Transverse colon (tissue), 4 donors: ENCODE data around the gene CAD. TPM values are rescaled to one million over a fixed set of nuclear protein-coding genes. Genes with fewer than 3 reads are reported as not detected.

ENCODE experiments used
- DNase-seq: peaks from one replicate; pipeline ENCODE4 v3.0.0-alpha.2; 2019
- H3K27ac ChIP-seq, 4 donors: fragments of 200-600 bp; sonication (generic); 2 replicates each; pipeline ENCODE4 v1.5.1; 2016 to 2018; ENCODE audit warnings: inconsistent platforms in 4 of 4
- H3K27me3 ChIP-seq: fragments of 200-600 bp; sonication (generic); 2 replicates; pipeline ENCODE4 v1.5.1; 2017; ENCODE audit warnings: inconsistent platforms
- H3K36me3 ChIP-seq, 4 donors: fragments of 200-600 bp; sonication (generic); 2 replicates each; pipeline ENCODE4 v1.5.1; 2017 to 2019; ENCODE audit warnings: inconsistent platforms in 4 of 4
- H3K4me1 ChIP-seq, 4 donors: fragments of 200-600 bp; sonication (generic); 2 replicates each; pipeline ENCODE4 v1.5.1; 2017 to 2020; ENCODE audit warnings: inconsistent platforms in 4 of 4
- H3K4me3 ChIP-seq, 4 donors: fragments of 200-600 bp; sonication (generic); 1 replicate in 1 of 4; 2 replicates in 3 of 4; pipeline versions ENCODE4 v1.5.1 to v1.6.1; 2017 to 2019; ENCODE audit warnings: inconsistent platforms in 4 of 4
- H3K9me3 ChIP-seq, 2 donors: fragments of 200-600 bp; sonication (generic); 2 replicates each; pipeline ENCODE4 v1.5.1; 2017 to 2019; ENCODE audit warnings: inconsistent platforms in 2 of 2
- EP300 ChIP-seq: sonication (generic); formaldehyde crosslinking; IDR thresholded peaks from one replicate; pipeline ENCODE4 v1.6.1; 2017; ENCODE audit warnings: antibody characterized with exemption, low read depth
- POLR2A ChIP-seq: fragments of 450-650 bp; IDR thresholded peaks from one replicate; pipeline ENCODE4 v1.6.1; 2016; ENCODE audit warnings: antibody characterized with exemption, mild to moderate bottlenecking, moderate library complexity
- POLR2AphosphoS5 ChIP-seq, 3 donors: sonication (generic); formaldehyde crosslinking; IDR thresholded peaks; one replicate each; pipeline ENCODE4 v1.6.1; 2016; ENCODE audit warnings: antibody characterized with exemption in 3 of 3
- WGBS, 2 donors: methylation state at CpG; one replicate each; pipeline ENCODE4 v1.1.5; 2018; ENCODE audit warnings: low coverage in 1 of 2; 5-methylcytosine and 5-hydroxymethylcytosine counted together
- in situ Hi-C, 4 donors: fragments of 200-750 bp; cut with MboI; loops; one replicate each; pipeline versions ENCODE4 v1.15.0 to v1.15.1; 2017; ENCODE audit warnings: low sequenced_read_pairs in 3 of 4, low pct_ligation_motif_present in 1 of 4, low pct_unique_long_range_greater_than_20kb in 1 of 4
- intact Hi-C: fragments of 100-400 bp; cut with DNase I; formaldehyde crosslinking; loops from one replicate; pipeline ENCODE4 v1.15.1; 2023; ENCODE audit warnings: low total_unique reads
- total RNA-seq, 4 donors: library from RNA; depleted of rRNA; stranded (reverse); fragments of >200 nt; gene quantifications; one replicate each; pipeline ENCODE4 v1.1.0, GENCODE V29; 2016
- TF ChIP-seq, protein P1 (sequence below), 5 experiments: fragments of 200-600 bp in 3 of 5; fragments of 450-650 bp in 2 of 5; sonication (generic) in 3 of 5; IDR thresholded peaks; 1 replicate in 2 of 5; 2 replicates in 3 of 5; pipeline ENCODE4 v1.5.1; 2016 to 2017; ENCODE audit warnings: antibody characterized with exemption in 5 of 5, inconsistent platforms in 3 of 5, mild to moderate bottlenecking in 2 of 5, moderate library complexity in 1 of 5

Gene CAD
- total RNA-seq, 4 donors from 2014 or later, result 11.9 to 25.9 (median 16.6) TPM

DNA sequence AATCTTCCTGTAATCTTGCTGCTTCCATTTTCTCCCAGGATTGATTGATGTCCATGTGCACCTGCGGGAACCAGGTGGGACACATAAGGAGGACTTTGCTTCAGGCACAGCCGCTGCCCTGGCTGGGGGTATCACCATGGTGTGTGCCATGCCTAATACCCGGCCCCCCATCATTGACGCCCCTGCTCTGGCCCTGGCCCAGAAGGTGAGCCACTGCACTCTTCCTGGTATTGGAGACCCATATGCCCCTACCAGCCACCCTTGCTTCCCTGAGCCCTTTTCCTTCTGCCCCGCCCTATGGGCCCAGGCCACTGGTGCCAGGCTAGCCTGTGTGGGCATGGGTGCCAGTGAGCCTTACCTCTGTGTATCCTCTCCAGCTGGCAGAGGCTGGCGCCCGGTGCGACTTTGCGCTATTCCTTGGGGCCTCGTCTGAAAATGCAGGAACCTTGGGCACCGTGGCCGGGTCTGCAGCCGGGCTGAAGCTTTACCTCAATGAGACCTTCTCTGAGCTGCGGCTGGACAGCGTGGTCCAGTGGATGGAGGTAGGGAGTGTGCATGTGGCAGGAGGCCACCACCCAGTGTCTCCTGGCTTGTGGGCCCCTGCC lies 20.3 kb downstream of the CAD start:
- intact Hi-C loops (no loop called here), in situ Hi-C loops (no loop called here)
- Histone ChIP-seq H3K4me1 (no peaks in the 10 kb centered on the region), H3K4me3 (no peak overlapping the region), H3K27ac (no peak overlapping the region), H3K27me3 (no peaks in the 10 kb centered on the region), H3K36me3 (peaks cover 0 to 63% (median 18%) of the 10 kb centered on the region in 4 donors), H3K9me3 (no peaks in the 10 kb centered on the region)
- WGBS, 2 donors, result 99% methylated on average over 8 of the region's 15 CpGs; no CpG with 5 or more reads in 1 of the 2 donors
- TF ChIP-seq POLR2AphosphoS5 (IDR thresholded peaks at IDR 0.05) (no peak), EP300 (no peak)
- TF ChIP-seq, protein P1, sequence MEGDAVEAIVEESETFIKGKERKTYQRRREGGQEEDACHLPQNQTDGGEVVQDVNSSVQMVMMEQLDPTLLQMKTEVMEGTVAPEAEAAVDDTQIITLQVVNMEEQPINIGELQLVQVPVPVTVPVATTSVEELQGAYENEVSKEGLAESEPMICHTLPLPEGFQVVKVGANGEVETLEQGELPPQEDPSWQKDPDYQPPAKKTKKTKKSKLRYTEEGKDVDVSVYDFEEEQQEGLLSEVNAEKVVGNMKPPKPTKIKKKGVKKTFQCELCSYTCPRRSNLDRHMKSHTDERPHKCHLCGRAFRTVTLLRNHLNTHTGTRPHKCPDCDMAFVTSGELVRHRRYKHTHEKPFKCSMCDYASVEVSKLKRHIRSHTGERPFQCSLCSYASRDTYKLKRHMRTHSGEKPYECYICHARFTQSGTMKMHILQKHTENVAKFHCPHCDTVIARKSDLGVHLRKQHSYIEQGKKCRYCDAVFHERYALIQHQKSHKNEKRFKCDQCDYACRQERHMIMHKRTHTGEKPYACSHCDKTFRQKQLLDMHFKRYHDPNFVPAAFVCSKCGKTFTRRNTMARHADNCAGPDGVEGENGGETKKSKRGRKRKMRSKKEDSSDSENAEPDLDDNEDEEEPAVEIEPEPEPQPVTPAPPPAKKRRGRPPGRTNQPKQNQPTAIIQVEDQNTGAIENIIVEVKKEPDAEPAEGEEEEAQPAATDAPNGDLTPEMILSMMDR (IDR thresholded peaks at IDR 0.05), result no peak
- no peak for DNase-seq

DNA sequence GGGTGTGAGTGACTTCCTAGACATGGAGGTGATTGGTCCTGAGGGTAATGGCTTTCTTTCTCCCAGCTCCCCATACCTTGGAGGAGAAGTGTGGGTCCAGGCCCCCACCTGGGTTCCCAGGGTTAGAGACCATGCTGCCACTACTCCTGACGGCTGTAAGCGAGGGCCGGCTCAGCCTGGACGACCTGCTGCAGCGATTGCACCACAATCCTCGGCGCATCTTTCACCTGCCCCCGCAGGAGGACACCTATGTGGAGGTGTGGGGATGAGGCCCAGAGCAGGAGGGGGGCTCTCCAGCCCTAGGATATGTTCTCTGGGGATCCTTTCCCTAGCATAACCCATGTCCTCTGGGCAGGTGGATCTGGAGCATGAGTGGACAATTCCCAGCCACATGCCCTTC lies 21.8 kb downstream of the CAD start:
- in situ Hi-C loops, result no loop called here
- H3K36me3 ChIP-seq, result peaks cover 0 to 51% (median 13%) of the 10 kb centered on the region in 4 donors

DNA sequence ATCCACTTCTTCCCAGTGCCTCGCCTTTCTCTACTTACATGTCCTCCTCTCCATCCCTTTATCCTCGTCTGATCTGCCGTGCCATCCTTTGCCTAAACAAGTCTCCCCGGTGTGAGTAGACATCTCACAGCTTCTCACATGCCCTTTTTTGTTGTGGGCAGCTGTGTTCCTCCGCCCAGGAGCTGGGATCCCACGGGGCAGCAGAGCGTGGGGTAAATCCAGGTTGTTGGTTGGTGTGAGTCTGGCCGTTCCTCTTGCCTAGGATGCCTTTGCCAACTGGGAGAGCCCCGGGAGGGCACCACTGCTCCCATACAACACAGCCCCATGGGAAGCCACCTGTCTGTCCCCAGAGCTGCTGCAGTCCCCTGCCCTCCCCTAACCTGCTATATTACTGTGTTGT lies 23.2 kb downstream of the CAD start:
- Histone ChIP-seq H3K4me3 (no peak overlapping the region), H3K9me3 (no peaks in the 10 kb centered on the region), H3K36me3 (peaks cover 0 to 37% (median 9%) of the 10 kb centered on the region in 4 donors), H3K27me3 (no peaks in the 10 kb centered on the region), H3K27ac (no peak overlapping the region), H3K4me1 (no peaks in the 10 kb centered on the region)
- intact Hi-C loops, result no loop called here
- TF ChIP-seq, protein P1 (IDR thresholded peaks at IDR 0.05), result no peak
- TF ChIP-seq EP300 (no peak), POLR2AphosphoS5 (IDR thresholded peaks at IDR 0.05) (no peak), POLR2A (no peak)
- DNase-seq, result no peak
- in situ Hi-C loops, result no loop called here
- 93% methylated on average over 8 of the region's 9 CpGs; no CpG with 5 or more reads in 1 of the 2 donors for WGBS, 2 donors

More for the DNA sequence above, 21.8 kb downstream of the CAD start:
- Histone ChIP-seq H3K9me3 (no peaks in the 10 kb centered on the region), H3K4me3 (no peak overlapping the region), H3K4me1 (no peaks in the 10 kb centered on the region), H3K27me3 (no peaks in the 10 kb centered on the region), H3K27ac (no peak overlapping the region)
- WGBS, 2 donors, result 94% methylated on average over 8 of the region's 8 CpGs; no CpG with 5 or more reads in 1 of the 2 donors
- no peak for DNase-seq
- TF ChIP-seq EP300, result no peak
- TF ChIP-seq POLR2AphosphoS5 (IDR thresholded peaks at IDR 0.05), result no peak
- TF ChIP-seq, protein P1 (IDR thresholded peaks at IDR 0.05), result no peak
- no peak for TF ChIP-seq POLR2A
- intact Hi-C loops, result no loop called here

DNA sequence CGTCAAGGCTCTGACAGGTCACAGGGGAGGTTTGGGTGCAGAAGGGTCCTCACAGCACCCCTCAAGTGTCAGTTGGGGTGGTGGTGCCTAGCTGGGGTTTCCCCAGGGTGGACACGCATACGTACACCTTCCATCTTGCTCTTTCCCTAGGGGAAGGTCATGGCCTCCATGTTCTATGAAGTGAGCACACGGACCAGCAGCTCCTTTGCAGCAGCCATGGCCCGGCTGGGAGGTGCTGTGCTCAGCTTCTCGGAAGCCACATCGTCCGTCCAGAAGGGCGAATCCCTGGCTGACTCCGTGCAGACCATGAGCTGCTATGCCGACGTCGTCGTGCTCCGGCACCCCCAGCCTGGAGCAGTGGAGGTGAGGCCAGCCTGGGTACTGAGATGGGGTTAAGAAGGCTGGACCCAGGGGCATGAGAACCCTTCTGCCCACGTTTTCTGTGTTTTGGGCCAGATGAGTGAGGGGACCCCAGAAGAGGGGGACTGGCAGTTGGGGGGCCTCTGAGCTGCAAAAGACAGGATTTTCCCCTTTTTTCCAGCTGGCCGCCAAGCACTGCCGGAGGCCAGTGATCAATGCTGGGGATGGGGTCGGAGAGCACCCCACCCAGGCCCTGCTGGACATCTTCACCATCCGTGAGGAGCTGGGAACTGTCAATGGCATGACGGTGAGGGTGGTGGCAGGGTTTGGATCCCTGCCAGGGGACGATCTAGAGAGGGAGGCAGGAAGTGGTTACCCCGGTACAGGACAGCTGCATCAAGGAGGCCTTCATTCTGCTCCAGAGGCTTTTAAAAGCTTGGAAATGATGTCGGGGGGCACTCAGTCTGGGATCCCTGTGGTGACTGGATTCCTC lies 24.8 kb downstream of the CAD start:
- peaks cover 0 to 29% (median 9%) of the 10 kb centered on the region in 4 donors for H3K36me3 ChIP-seq
- intact Hi-C loops, result no loop called here
- H3K9me3 ChIP-seq, result no peaks in the 10 kb centered on the region
- H3K27me3 ChIP-seq, result no peaks in the 10 kb centered on the region
- H3K27ac ChIP-seq, result no peak overlapping the region
- no peaks in the 10 kb centered on the region for H3K4me1 ChIP-seq
- TF ChIP-seq, protein P1 (IDR thresholded peaks at IDR 0.05), result no peak
- TF ChIP-seq POLR2A, result no peak
- no peak for TF ChIP-seq POLR2AphosphoS5 (IDR thresholded peaks at IDR 0.05)
- TF ChIP-seq EP300, result no peak
- in situ Hi-C loops, result no loop called here
- DNase-seq, result no peak
- H3K4me3 ChIP-seq, result no peak overlapping the region
- 87% methylated on average over 24 of the region's 24 CpGs; no CpG with 5 or more reads in 1 of the 2 donors for WGBS, 2 donors
